HG02938 (cell line): Measurements from ENCODE around the gene FNDC7.
"Not testable (repeated sequence)": the region's sequence is repeated elsewhere in the genome, so short reads cannot be mapped to it uniquely, and the experiment has no call there.

Source experiments
- ATAC-seq: cut with Tn5 transposase; IDR thresholded peaks from one replicate; pipeline ENCODE4 v1.9.1; 2021; ENCODE audit warnings: mild to moderate bottlenecking, moderate library complexity; ENCODE audit not compliant: unreplicated experiment

FNDC7 gene

GRCh38 chr1:108699375-108700332 is 13.1 kb upstream of the FNDC7 start:
- no peak for ATAC-seq

DNA sequence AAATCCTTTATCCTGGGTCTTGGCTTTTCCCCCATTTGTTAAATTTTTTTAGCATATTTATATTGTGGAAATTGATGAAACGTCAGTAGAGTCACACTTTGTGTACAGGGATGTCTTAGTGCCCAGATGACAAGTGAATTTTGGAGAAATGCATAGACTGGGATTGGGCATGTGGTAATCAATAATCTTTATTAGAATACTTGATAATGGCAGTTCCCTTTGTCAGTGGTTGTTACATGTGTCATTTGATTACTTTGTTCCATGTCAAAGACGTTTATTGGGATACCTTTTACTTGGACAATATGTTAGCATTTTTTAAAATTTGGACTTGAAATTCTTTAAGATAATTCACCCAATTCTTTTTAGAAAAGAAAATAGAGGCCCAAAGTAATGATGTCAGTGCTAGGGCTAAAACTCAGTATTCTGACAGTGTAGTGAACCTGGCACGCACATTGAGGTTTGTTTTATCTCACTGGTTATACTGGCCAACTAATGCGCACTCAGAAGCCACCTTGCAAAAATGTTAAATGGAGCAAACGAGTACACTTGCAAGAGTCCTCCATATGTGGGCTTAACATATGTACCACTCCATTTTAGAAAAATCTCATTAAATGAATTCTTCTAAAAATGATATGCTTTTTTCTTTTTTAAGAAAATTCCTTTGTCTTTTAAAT is 11.4 kb upstream of the FNDC7 start:
- no peak for ATAC-seq

- ATAC-seq, result not testable (repeated sequence)
These were observed 10.6 kb upstream of the FNDC7 start for GRCh38 chr1:108702109-108702508.

DNA sequence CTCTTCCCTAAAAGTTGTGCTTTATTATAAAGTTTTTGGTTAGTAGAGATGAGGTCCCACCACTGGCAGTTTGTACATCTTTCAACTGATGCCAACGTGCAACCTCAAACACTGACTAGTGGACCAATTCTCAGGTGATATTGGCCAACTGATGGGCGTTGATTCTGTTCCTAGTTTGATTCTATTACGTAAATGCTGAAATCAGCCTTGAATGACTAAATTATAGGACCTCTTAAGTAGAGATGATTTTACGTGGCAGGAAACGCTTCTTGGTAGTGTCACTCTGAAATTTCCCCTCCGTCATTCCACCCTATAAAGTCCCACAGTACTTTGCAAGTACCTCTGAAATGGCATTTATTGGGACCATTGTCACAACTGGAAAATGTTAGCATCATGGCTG is 8.8 kb upstream of the FNDC7 start:
- no peak for ATAC-seq

DNA sequence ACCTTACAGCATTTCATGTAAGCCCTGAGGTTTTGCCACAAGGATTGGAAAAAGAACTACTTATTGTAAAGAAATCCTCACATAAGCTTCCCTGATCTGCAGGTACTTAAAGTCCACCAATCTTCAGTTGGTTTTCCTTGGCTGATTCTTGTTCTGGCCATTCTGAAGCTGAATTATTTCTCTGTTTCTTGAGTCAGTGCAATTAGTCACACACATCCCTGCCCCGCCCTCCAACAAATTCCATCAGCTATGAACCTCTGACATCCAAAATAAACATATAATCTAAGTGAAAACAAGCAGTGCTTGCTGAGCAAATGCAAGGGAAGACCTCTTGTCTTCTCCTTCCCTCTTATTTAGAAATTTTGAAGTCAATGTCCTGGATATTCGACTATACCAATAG is 8.2 kb upstream of the FNDC7 start:
- no peak for ATAC-seq

GRCh38 chr1:108706643-108707042 is 6.1 kb upstream of the FNDC7 start:
- ATAC-seq, result no peak

DNA sequence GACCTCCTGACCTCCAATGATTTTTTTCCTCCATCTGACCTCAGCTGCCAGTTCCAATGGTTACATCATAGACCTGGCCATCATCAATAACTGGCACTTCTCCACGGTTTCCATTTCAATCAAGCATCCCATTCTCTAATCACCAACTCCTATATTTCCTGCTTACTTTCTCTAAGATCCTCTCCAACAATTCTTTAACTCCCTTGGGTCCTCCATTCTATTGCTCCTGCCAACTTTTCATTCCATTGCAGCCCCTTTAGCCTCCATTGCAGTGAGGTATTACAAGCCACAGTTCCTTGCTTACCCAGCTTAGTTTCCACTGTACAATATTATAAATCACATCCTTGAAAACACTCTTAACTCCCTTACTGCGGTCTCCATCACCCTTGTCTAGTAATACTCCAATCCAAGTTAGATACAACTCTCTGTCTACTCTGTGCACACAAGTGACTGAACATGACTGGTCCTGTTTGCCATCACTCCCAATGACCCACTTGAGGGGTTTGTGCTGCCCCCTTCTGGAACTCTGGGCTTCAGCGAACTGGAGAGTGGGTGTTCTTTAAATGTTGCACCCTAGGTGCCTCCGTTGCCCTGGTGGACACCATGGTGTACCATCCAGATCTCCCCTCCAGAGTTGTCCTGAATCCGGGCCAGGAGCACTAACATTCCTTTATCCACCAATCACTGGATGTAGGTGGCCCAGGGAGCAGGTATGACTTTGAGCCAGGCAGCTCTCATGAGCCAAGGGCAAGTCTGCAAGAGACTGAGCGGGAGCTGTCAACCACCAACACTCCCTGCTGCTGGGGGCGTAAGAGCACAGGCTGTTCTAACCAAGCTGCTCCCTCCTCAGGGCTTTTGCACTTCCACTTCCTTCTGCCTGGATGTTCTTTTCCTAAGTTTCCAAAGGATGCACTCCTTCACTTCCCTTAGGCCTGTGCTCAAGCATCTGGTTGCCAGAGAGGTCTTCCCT is 3.7 kb upstream of the FNDC7 start:
- no peak for ATAC-seq

DNA sequence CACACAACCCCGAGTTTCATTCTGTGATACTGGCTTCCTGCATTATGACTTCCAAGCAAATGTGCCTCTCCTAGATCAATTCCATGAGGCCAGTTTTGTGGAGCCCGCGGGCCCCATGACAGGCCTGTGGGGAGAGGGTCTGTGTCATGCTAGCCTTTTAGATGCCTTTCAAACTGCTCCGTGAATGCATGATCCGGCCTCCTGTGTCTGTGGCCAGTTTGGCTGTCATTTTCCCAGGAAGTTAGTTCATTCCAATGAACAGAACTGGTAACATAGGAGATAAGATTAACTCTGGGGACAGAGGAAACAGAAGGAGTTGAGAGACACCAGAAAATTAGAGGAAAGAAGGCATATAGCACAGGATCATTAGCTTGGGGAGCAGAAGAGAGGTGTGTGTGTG is 3.2 kb downstream of the FNDC7 start:
- ATAC-seq, result no peak

- ATAC-seq, result no peak
These were observed 3.9 kb downstream of the FNDC7 start for GRCh38 chr1:108716437-108717230.

DNA sequence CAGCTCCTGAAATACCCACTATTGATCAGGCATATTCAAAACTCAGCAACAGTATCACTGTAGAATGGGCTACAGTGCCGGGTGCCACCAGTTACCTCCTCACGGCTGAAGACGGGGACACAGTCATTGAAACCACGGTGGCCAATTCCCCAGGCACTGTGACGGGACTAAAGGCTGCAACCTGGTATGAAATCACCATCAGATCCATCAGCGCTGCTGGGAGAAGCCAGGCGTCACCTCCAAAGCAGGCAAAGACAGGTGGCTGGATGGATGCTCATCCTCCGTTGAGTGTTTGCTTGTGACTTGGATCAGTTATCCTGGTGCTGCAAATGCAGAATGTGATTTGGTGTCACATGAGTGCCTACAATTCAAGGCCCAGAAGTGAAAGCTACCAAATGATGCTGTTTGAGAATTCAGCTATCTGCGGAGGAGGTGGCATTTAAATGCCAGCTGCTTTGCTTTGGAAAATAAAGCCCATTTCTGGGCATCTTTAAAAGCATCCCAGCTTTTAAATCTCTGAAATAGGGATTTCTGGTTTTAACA is 5.1 kb downstream of the FNDC7 start:
- no peak for ATAC-seq

- no peak for ATAC-seq
These were observed 6.4 kb downstream of the FNDC7 start for GRCh38 chr1:108718927-108719655.

DNA sequence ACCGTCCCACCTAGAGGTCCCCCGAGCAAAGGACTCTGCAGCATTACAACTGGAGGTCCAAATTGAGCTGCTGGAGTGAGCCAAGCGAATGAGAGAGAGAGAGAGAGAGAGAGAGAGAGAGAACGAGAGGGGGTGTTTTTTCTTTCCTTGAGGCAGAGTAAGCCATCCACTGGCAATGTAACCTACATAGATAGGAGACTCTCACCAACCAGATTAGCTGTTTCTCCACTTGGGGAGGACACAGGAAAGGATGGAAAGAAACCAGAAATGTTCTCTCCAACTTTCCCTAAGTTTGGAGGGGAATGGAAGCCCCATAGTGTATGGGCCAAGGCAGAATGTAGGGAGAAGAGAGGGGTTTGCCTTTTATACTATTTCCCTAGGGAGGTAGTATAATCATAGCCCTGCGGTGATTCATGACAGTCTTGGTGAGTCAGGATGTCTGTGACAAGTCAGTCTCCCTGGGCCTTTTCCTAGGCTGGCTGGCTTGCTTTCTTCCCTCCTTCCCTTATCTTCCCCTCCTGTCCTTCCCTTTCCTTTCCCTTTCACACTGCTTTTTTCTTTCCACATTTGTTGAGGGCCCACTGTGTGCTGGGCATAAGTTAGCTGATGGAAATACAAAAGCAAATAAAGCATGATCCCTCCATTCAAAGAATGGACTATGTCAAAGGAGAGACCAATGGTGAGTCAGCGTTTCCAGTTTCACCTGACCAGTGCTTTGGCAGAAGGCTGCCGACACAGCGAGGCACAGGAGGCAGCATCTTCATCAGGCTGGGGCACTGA is 7.1 kb downstream of the FNDC7 start:
- ATAC-seq, result no peak

GRCh38 chr1:108722292-108722691 is 9.6 kb downstream of the FNDC7 start:
- ATAC-seq, result no peak

- ATAC-seq, result no peak
These were observed 13.2 kb downstream of the FNDC7 start for GRCh38 chr1:108725906-108726305.

- no peak for ATAC-seq
These were observed 15.7 kb downstream of the FNDC7 start for GRCh38 chr1:108728327-108728923.

DNA sequence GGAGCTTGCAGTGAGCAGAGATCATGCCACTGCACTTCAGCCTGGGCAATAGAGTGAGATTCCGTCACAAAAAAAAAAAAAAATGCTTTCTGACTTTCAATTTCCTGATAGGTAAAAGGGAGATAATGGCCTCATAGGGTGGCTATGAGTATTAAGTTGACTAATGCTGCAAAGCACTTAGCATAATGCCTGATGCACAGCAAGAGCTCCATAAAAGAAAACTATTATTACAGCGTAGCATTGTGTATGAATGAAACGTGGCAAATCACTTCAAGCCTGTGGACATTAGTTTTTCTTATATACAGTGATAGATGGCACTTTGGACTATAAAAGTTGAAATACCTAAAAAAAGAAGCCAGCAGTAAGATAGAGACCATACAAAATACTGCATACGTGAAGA is 16.8 kb downstream of the FNDC7 start:
- ATAC-seq, result no peak

GRCh38 chr1:108732398-108732797 is 19.7 kb downstream of the FNDC7 start:
- no peak for ATAC-seq
